SJCRH30 (cell line): ENCODE data around the gene WASF2. TPM values are rescaled to one million over a fixed set of nuclear protein-coding genes. Genes with fewer than 3 reads are reported as not detected.

ENCODE experiments used
- DNase-seq, 2 experiments: peaks; one replicate each; pipeline ENCODE4 v3.0.0-alpha.2; 2015 to 2020
- H3K27ac ChIP-seq: fragments of 250-450 bp; sonication (Bioruptor Pico); 2 replicates; pipeline ENCODE4 v1.5.1; 2020; ENCODE audit warnings: mild to moderate bottlenecking, moderate library complexity
- H3K27me3 ChIP-seq: fragments of 250-450 bp; sonication (Bioruptor Pico); 2 replicates; pipeline ENCODE4 v1.5.1; 2020; ENCODE audit warnings: mild to moderate bottlenecking, moderate library complexity
- H3K36me3 ChIP-seq: fragments of 250-450 bp; sonication (Bioruptor Pico); 2 replicates; pipeline ENCODE4 v1.5.1; 2020; ENCODE audit warnings: mild to moderate bottlenecking, moderate library complexity
- H3K4me1 ChIP-seq: fragments of 250-450 bp; sonication (Bioruptor Pico); 2 replicates; pipeline ENCODE4 v1.5.1; 2020; ENCODE audit warnings: mild to moderate bottlenecking, moderate library complexity
- H3K4me3 ChIP-seq: fragments of 250-450 bp; sonication (Bioruptor Pico); 2 replicates; pipeline ENCODE4 v1.5.1; 2020; ENCODE audit warnings: mild to moderate bottlenecking, moderate library complexity
- H3K9me3 ChIP-seq: fragments of 250-450 bp; sonication (Bioruptor Pico); replicated peaks from 2 replicates; pipeline ENCODE4 v1.5.1; 2020; ENCODE audit warnings: mild to moderate bottlenecking, moderate library complexity
- total RNA-seq: library from RNA; depleted of rRNA; stranded (reverse); fragments of >200 nt; shearing (Covaris generic); gene quantifications from 2 replicates; pipeline ENCODE4 v1.2.3, GENCODE V29; 2014

The WASF2 gene
- total RNA-seq, 1 experiment from 2014 or later, result 43.6 TPM

GRCh38 chr1:27526569-27527222 lies 36.7 kb upstream of the WASF2 start:
- H3K4me3 ChIP-seq, result peak overlapping the region; percentile 60
- peak overlapping the region; percentile 44 for H3K27ac ChIP-seq
- no peaks in the 10 kb centered on the region for H3K36me3 ChIP-seq
- H3K4me1 ChIP-seq, result peaks cover 57% of the 10 kb centered on the region
- H3K9me3 ChIP-seq, result no peaks in the 10 kb centered on the region
- H3K27me3 ChIP-seq, result no peaks in the 10 kb centered on the region
- no peak for DNase-seq

GRCh38 chr1:27525296-27526272 lies 35.6 kb upstream of the WASF2 start:
- H3K36me3 ChIP-seq, result no peaks in the 10 kb centered on the region
- H3K4me1 ChIP-seq, result peaks cover 68% of the 10 kb centered on the region
- H3K27ac ChIP-seq, result no peak overlapping the region
- no peak overlapping the region for H3K4me3 ChIP-seq
- no peaks in the 10 kb centered on the region for H3K9me3 ChIP-seq
- DNase-seq, result peak; percentile 87 to 91
- H3K27me3 ChIP-seq, result no peaks in the 10 kb centered on the region

- H3K36me3 ChIP-seq, result no peaks in the 10 kb centered on the region
- no peak overlapping the region; the same call in 1 of the 2 replicates for H3K4me3 ChIP-seq
- H3K9me3 ChIP-seq, result no peaks in the 10 kb centered on the region
- H3K4me1 ChIP-seq, result peaks cover 73% of the 10 kb centered on the region
- no peak for DNase-seq
- no peaks in the 10 kb centered on the region for H3K27me3 ChIP-seq
- no peak overlapping the region; the same call in 1 of the 2 replicates for H3K27ac ChIP-seq
These were observed 33.5 kb upstream of the WASF2 start for GRCh38 chr1:27523337-27524020.

GRCh38 chr1:27522432-27523336 lies 32.7 kb upstream of the WASF2 start:
- peaks cover 74% of the 10 kb centered on the region for H3K4me1 ChIP-seq
- H3K27ac ChIP-seq, result peak overlapping the region; percentile 27; the same call in 1 of the 2 replicates
- no peaks in the 10 kb centered on the region for H3K9me3 ChIP-seq
- H3K27me3 ChIP-seq, result no peaks in the 10 kb centered on the region
- DNase-seq, result peak; percentile 79 to 80
- peak overlapping the region; percentile 31 for H3K4me3 ChIP-seq
- no peaks in the 10 kb centered on the region for H3K36me3 ChIP-seq

GRCh38 chr1:27521861-27522431 lies 32.0 kb upstream of the WASF2 start:
- H3K27me3 ChIP-seq, result no peaks in the 10 kb centered on the region
- no peak for DNase-seq
- no peak overlapping the region for H3K4me3 ChIP-seq
- peaks cover 71% of the 10 kb centered on the region for H3K4me1 ChIP-seq
- H3K27ac ChIP-seq, result no peak overlapping the region
- H3K36me3 ChIP-seq, result no peaks in the 10 kb centered on the region
- H3K9me3 ChIP-seq, result no peaks in the 10 kb centered on the region

GRCh38 chr1:27521336-27521831 lies 31.4 kb upstream of the WASF2 start:
- Histone ChIP-seq H3K9me3 (no peaks in the 10 kb centered on the region), H3K36me3 (no peaks in the 10 kb centered on the region), H3K27me3 (no peaks in the 10 kb centered on the region), H3K27ac (no peak overlapping the region), H3K4me3 (no peak overlapping the region), H3K4me1 (peaks cover 66% of the 10 kb centered on the region)
- no peak for DNase-seq

- no peaks in the 10 kb centered on the region for H3K27me3 ChIP-seq
- peak overlapping the region; percentile 35 for H3K27ac ChIP-seq
- no peaks in the 10 kb centered on the region for H3K9me3 ChIP-seq
- H3K4me3 ChIP-seq, result no peak overlapping the region
- DNase-seq, result peak; percentile 85 to 87
- peaks cover 58% of the 10 kb centered on the region for H3K4me1 ChIP-seq
- no peaks in the 10 kb centered on the region for H3K36me3 ChIP-seq
These were observed 30.7 kb upstream of the WASF2 start for GRCh38 chr1:27520651-27521050.

GRCh38 chr1:27519331-27520258 lies 29.6 kb upstream of the WASF2 start:
- no peak overlapping the region for H3K4me3 ChIP-seq
- H3K27ac ChIP-seq, result no peak overlapping the region
- H3K4me1 ChIP-seq, result peaks cover 51% of the 10 kb centered on the region
- DNase-seq, result peak in 1 of 2 experiments; percentile 57
- no peaks in the 10 kb centered on the region for H3K27me3 ChIP-seq
- no peaks in the 10 kb centered on the region for H3K9me3 ChIP-seq
- no peaks in the 10 kb centered on the region for H3K36me3 ChIP-seq

- peaks cover 51% of the 10 kb centered on the region for H3K4me1 ChIP-seq
- H3K36me3 ChIP-seq, result no peaks in the 10 kb centered on the region
- H3K4me3 ChIP-seq, result no peak overlapping the region
- H3K27ac ChIP-seq, result no peak overlapping the region
- no peak for DNase-seq
- H3K27me3 ChIP-seq, result no peaks in the 10 kb centered on the region
- H3K9me3 ChIP-seq, result no peaks in the 10 kb centered on the region
These were observed 28.8 kb upstream of the WASF2 start for GRCh38 chr1:27518808-27519207.

GRCh38 chr1:27517907-27518718 lies 28.1 kb upstream of the WASF2 start:
- Histone ChIP-seq H3K36me3 (no peaks in the 10 kb centered on the region), H3K4me1 (peaks cover 47% of the 10 kb centered on the region), H3K27ac (no peak overlapping the region), H3K4me3 (no peak overlapping the region), H3K27me3 (no peaks in the 10 kb centered on the region), H3K9me3 (no peaks in the 10 kb centered on the region)
- DNase-seq, result no peak

GRCh38 chr1:27517301-27517700 lies 27.3 kb upstream of the WASF2 start:
- no peak for DNase-seq
- no peak overlapping the region for H3K27ac ChIP-seq

GRCh38 chr1:27515626-27516025 lies 25.7 kb upstream of the WASF2 start:
- DNase-seq, result no peak
- H3K27ac ChIP-seq, result no peak overlapping the region

More at GRCh38 chr1:27517301-27517700, 27.3 kb upstream of the WASF2 start:
- no peak overlapping the region for H3K4me3 ChIP-seq
- H3K4me1 ChIP-seq, result peaks cover 39% of the 10 kb centered on the region
- H3K27me3 ChIP-seq, result no peaks in the 10 kb centered on the region
- H3K36me3 ChIP-seq, result no peaks in the 10 kb centered on the region
- no peaks in the 10 kb centered on the region for H3K9me3 ChIP-seq

More at GRCh38 chr1:27515626-27516025, 25.7 kb upstream of the WASF2 start:
- peaks cover 22% of the 10 kb centered on the region for H3K4me1 ChIP-seq
- no peak overlapping the region for H3K4me3 ChIP-seq
- H3K9me3 ChIP-seq, result no peaks in the 10 kb centered on the region
- no peaks in the 10 kb centered on the region for H3K36me3 ChIP-seq
- no peaks in the 10 kb centered on the region for H3K27me3 ChIP-seq
